ENCODE results near the gene AKT1.

DNA sequence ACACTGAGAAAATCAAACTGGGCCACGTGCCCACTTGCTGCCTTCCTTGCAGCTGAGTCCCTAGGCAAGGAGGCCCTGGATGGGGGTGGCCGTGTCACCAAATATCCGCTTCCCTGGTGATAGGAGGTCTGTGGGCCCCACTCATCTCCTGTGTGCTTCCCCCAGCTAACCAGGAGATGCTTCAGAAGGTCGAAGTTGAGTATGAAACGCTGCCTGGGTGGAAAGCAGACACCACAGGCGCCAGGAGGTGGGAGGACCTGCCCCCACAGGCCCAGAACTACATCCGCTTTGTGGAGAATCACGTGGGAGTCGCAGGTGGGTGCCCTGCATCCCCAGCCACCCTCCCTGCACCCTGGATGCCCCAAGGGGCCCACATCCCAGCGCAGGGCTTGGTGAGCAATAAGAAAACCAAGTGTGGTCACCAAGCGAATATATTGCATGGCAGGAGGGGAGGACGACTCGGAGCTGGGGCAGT lies 49.4 kb downstream of the AKT1 start:
- TF ChIP-seq, protein P1, sequence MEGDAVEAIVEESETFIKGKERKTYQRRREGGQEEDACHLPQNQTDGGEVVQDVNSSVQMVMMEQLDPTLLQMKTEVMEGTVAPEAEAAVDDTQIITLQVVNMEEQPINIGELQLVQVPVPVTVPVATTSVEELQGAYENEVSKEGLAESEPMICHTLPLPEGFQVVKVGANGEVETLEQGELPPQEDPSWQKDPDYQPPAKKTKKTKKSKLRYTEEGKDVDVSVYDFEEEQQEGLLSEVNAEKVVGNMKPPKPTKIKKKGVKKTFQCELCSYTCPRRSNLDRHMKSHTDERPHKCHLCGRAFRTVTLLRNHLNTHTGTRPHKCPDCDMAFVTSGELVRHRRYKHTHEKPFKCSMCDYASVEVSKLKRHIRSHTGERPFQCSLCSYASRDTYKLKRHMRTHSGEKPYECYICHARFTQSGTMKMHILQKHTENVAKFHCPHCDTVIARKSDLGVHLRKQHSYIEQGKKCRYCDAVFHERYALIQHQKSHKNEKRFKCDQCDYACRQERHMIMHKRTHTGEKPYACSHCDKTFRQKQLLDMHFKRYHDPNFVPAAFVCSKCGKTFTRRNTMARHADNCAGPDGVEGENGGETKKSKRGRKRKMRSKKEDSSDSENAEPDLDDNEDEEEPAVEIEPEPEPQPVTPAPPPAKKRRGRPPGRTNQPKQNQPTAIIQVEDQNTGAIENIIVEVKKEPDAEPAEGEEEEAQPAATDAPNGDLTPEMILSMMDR (conservative IDR thresholded peaks at IDR 0.05): no peak
- no peak for TF ChIP-seq ZFX (IDR thresholded peaks at IDR 0.05)
